Psoas muscle (tissue), 8 donors: ENCODE measurements around the gene PTPRK. TPM values are rescaled to one million over a fixed set of nuclear protein-coding genes. Genes with fewer than 3 reads are reported as not detected.
"Not testable (repeated sequence)": the region's sequence is repeated elsewhere in the genome, so short reads cannot be mapped to it uniquely, and the experiment has no call there.

Source experiments
- ATAC-seq, 4 donors: fragments of 200-7000 bp; cut with Tn5 transposase; one replicate each; pipeline ENCODE4 v1.9.1; 2020; ENCODE audit warnings: moderate library complexity in 3 of 4, mild to moderate bottlenecking in 2 of 4
- DNase-seq, 2 donors: peaks; one replicate each; pipeline ENCODE4 v3.0.0-alpha.2; 2020
- H3K27ac ChIP-seq: fragments of 200-600 bp; one replicate; pipeline ENCODE4 v1.8.0; 2022
- H3K27me3 ChIP-seq, 3 donors: fragments of 200-600 bp in 1 of 3; one replicate each; pipeline versions ENCODE4 v1.6.1 to v1.8.0; 2013 to 2022; ENCODE audit warnings: low read length in 2 of 3, mild to moderate bottlenecking in 2 of 3, moderate library complexity in 1 of 3; ENCODE audit not compliant: insufficient read depth in 3 of 3
- H3K36me3 ChIP-seq, 2 donors: fragments of 200-600 bp in 1 of 2; one replicate each; pipeline versions ENCODE4 v1.6.1 to v1.8.0; 2013 to 2022; ENCODE audit warnings: low read depth in 1 of 2, mild to moderate bottlenecking in 1 of 2, moderate library complexity in 1 of 2; ENCODE audit not compliant: insufficient read depth in 1 of 2
- H3K4me1 ChIP-seq: fragments of 200-600 bp; one replicate; pipeline ENCODE4 v1.8.0; 2022
- H3K4me3 ChIP-seq: fragments of 200-600 bp; one replicate; pipeline ENCODE4 v1.8.0; 2022; ENCODE audit warnings: mild to moderate bottlenecking
- H3K9me3 ChIP-seq: fragments of 200-600 bp; one replicate; pipeline ENCODE4 v1.8.0; 2022
- WGBS, 3 donors: extraction: QIAGEN DNeasy Blood & Tissue Kit; methylation state at CpG; one replicate each; pipeline versions ENCODE4 v1.1.6 to v1.1.7; 2013; 5-methylcytosine and 5-hydroxymethylcytosine counted together
- intact Hi-C, 2 donors: fragments of 100-400 bp; cut with DNase I; formaldehyde crosslinking; loops; one replicate each; pipeline versions ENCODE4 v1.11.0 to v1.14.2; 2022
- polyA plus RNA-seq, 3 donors: library from polyadenylated mRNA; stranded (reverse); fragments of 200-250 nt; gene quantifications; one replicate each; pipeline ENCODE4 v1.2.3, GENCODE V29; 2013
- total RNA-seq, 4 donors: library from RNA; stranded (reverse); fragmentation: NEBNext Ultra II Directional in 2 of 4; extraction: Animal tissue kit (Norgen Biotek cat#: 25700) in 2 of 4; gene quantifications; one replicate each; pipeline versions ENCODE4 v1.2.1 to v1.2.4, GENCODE V29; 2021 to 2023
- TF ChIP-seq, protein P1 (sequence below): fragments of 200-600 bp; IDR thresholded peaks from one replicate; pipeline ENCODE4 v1.8.0; 2022; ENCODE audit warnings: antibody characterized with exemption
- donor health status: healthy with polysubstance abuse.
- donor health status: DM: no; HTN: no; CAD: no; lungs with moderate emphysema.
- donor health status: Bipolar disorder and iron deficiency.
- donor health status: healthy.
- donor health status: DM: yes; HTN: yes; CAD: no.
- donor health status: DM: no; HTN: no; CAD: no.
- donor health status: DM: no; HTN: no; CAD: no.
- donor health status: DM: yes; HTN: yes; CAD: no.

The PTPRK gene
- total and polyA plus RNA-seq, 7 donors = 3.2 to 10.6 (median 9.1) TPM

DNA sequence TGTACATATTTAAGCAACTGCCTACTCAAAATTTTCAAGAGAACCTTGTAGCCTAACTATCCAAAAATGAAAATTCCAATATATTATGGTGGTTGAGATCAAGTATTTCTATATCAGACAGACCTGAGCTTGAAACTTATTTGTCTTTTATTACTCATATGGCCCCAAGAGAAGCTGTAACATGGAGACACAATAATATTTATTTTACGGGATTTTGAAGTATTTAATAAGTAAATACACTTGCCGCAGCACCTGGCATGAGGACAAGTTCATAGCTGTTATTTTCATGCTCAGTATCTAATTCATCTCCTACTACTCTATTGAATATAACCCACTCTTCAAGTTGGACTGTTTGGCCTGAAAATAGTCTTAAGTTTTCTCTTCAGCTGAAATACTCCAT lies 28.0 kb downstream of the PTPRK start:
- WGBS, 3 donors = 61 to 84% (median 68%) methylated on average over 2 of the region's 2 CpGs
- DNase-seq (no peak), ATAC-seq (no peak)
- H3K27me3 ChIP-seq = no peaks in the 10 kb centered on the region
- no peaks in the 10 kb centered on the region for H3K9me3 ChIP-seq
- TF ChIP-seq, protein P1, sequence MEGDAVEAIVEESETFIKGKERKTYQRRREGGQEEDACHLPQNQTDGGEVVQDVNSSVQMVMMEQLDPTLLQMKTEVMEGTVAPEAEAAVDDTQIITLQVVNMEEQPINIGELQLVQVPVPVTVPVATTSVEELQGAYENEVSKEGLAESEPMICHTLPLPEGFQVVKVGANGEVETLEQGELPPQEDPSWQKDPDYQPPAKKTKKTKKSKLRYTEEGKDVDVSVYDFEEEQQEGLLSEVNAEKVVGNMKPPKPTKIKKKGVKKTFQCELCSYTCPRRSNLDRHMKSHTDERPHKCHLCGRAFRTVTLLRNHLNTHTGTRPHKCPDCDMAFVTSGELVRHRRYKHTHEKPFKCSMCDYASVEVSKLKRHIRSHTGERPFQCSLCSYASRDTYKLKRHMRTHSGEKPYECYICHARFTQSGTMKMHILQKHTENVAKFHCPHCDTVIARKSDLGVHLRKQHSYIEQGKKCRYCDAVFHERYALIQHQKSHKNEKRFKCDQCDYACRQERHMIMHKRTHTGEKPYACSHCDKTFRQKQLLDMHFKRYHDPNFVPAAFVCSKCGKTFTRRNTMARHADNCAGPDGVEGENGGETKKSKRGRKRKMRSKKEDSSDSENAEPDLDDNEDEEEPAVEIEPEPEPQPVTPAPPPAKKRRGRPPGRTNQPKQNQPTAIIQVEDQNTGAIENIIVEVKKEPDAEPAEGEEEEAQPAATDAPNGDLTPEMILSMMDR = no peak
- H3K36me3 ChIP-seq = no peaks in the 10 kb centered on the region
- H3K4me1 ChIP-seq = peaks cover 16% of the 10 kb centered on the region
- peak overlapping the region; percentile 58 for H3K4me3 ChIP-seq
- intact Hi-C loops = no loop called here
- H3K27ac ChIP-seq = peak overlapping the region; percentile 46

DNA sequence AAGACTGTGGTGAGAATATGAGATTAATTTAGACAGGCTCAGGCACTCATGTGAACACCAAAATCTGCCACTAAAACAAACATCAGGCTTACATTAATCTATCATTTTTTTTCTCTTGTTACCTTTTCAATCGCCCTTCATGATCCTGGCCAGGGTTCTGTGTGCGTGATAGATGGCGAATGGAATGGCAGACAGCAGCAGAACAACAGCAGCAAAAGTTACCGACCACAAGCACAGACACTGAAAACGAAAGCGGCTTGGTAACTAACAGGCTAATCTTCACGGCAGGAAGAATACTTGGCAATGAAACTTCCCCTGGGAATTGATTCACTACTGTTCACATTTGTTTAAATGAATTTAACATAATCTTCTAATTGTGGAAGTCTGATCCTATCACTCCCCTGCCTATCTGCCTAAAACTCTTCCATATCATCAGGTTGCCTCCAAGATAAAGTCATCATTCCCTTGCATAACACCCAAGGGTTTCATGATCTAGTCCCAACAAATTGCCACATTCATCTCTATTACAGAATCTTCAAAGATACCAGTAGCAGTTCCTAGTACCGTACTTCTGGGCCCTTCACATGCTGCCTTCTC lies 28.7 kb downstream of the PTPRK start:
- no peaks in the 10 kb centered on the region for H3K27me3 ChIP-seq
- intact Hi-C loops = no loop called here
- DNase-seq (no peak), ATAC-seq (peak; percentile 21 to 79 (median 66))
- TF ChIP-seq, protein P1 = no peak
- WGBS, 3 donors = 6 to 10% (median 8%) methylated on average over 8 of the region's 8 CpGs
- H3K27ac ChIP-seq = peak overlapping the region; percentile 46
- H3K9me3 ChIP-seq = no peaks in the 10 kb centered on the region
- H3K4me3 ChIP-seq = peak overlapping the region; percentile 58
- peaks cover 16% of the 10 kb centered on the region for H3K4me1 ChIP-seq
- no peaks in the 10 kb centered on the region for H3K36me3 ChIP-seq

DNA sequence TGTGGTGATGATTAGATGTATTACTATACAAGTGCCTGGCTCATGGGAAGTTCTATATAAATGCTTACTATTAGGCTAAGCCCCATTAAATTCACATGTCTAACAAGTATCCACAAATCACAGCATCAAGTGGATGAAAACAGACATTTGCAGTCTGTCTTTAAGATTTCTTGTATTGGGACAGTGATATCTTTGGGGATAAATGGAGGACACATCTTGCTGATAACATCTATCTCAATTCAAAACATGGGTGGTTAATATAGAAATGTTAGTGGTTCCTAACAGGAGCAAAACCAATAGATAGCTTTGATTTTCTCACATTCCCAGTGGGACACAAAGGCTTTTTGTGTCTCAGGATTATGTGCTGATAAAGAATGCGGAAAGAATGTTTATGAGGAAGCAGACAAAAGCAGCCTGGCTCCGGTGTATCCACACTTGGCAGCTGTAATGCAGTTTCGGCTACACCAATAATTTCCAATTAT lies 29.3 kb downstream of the PTPRK start:
- Histone ChIP-seq H3K27ac (peak overlapping the region; percentile 46), H3K36me3 (no peaks in the 10 kb centered on the region), H3K4me1 (peaks cover 16% of the 10 kb centered on the region), H3K9me3 (no peaks in the 10 kb centered on the region), H3K4me3 (peak overlapping the region; percentile 58), H3K27me3 (no peaks in the 10 kb centered on the region)
- intact Hi-C loops = no loop called here
- WGBS, 3 donors = 13 to 29% (median 17%) methylated on average over 3 of the region's 3 CpGs
- no peak for DNase-seq
- TF ChIP-seq, protein P1 = no peak
- ATAC-seq = peak in 1 of 4 donors; percentile 17

DNA sequence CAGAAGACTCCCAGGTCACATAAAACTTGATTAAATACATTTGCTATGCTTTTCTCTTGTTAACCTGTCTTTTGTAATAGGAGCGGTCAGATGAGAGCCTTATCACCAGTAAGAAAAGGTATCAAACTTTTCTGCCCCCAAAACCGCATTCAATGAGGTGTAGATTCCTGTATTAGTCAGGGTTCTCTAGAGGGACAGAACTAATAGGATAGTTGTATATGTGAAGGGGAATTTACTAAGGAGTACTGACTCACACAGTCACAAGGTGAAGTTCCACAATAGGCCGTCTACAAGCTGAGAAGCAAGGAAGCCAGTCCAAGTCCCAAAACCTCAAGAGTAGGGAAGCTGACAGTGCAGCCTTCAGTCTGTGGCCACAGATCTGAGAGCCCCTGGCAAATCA lies 32.7 kb downstream of the PTPRK start:
- DNase-seq (no peak), ATAC-seq (no peak)
- Histone ChIP-seq H3K27ac (no peak overlapping the region), H3K27me3 (no peaks in the 10 kb centered on the region), H3K36me3 (no peaks in the 10 kb centered on the region), H3K4me3 (no peak overlapping the region), H3K4me1 (peaks cover 16% of the 10 kb centered on the region), H3K9me3 (no peaks in the 10 kb centered on the region)
- intact Hi-C loops = no loop called here
- TF ChIP-seq, protein P1 = no peak
- 90 to 94% (median 92%) methylated on average over 3 of the region's 3 CpGs for WGBS, 3 donors

DNA sequence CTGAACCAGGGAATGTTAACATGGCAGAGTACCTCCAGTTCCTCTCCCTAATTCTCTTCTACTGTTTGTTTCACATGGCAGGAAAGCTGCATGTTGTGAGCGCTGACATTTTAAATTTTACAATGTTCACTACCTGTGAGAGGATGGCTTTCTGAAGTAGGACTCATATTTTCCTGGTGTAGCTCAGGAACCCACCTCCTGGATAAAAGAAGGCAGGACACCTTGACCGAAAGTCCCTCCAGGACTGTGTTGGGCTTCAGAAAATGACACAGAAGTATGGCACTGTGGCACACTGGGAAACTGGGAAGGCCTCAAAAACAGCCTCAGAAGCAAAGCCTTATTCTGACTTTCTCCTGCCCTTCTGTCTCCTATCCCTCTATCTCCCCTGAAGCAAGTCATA lies 33.3 kb downstream of the PTPRK start:
- intact Hi-C loops = no loop called here
- no peaks in the 10 kb centered on the region for H3K27me3 ChIP-seq
- 97 to 99% (median 98%) methylated on average over 2 of the region's 2 CpGs for WGBS, 3 donors

DNA sequence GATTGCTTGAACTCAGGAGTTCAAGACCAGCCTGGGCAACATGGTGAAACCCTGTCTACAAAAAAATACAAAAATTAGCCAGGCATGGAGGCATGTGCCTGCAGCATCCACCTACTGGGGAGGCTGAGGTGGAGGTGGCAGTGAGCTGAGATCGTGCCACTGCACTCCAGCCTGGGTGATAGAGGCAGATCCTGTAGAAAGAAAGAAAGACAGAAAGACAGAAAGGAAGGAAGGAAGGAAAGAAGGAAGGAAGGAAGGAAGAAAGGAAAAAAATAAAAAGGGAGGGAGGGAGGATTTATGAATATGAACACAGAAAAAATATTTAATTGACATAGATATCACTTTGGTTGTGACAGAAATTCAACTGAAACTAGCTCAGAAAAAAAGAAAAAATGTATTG lies 33.8 kb downstream of the PTPRK start:
- H3K9me3 ChIP-seq, intact Hi-C loops: not testable (repeated sequence)

More for the DNA sequence above, 33.3 kb downstream of the PTPRK start:
- DNase-seq = no peak
- ATAC-seq = no peak
- no peaks in the 10 kb centered on the region for H3K9me3 ChIP-seq
- TF ChIP-seq, protein P1 = no peak
- peaks cover 11% of the 10 kb centered on the region for H3K4me1 ChIP-seq
- H3K36me3 ChIP-seq = no peaks in the 10 kb centered on the region
- no peak overlapping the region for H3K4me3 ChIP-seq
- H3K27ac ChIP-seq = no peak overlapping the region

More for the DNA sequence above, 33.8 kb downstream of the PTPRK start:
- not testable (repeated sequence) for H3K4me3 ChIP-seq, ATAC-seq, DNase-seq, H3K27ac ChIP-seq, H3K27me3 ChIP-seq, H3K36me3 ChIP-seq, H3K4me1 ChIP-seq
- 84 to 100% (median 91%) methylated on average over 1 of the region's 1 CpG for WGBS, 3 donors
